IPS DF 6.9 (cell line): ENCODE results near the gene TEPSIN.

Experiments
- DNase-seq: peaks from one replicate; pipeline ENCODE4 v3.0.0-alpha.2; 2013; ENCODE audit warnings: low read depth, low spot score
- H3K27ac ChIP-seq: one replicate; pipeline ENCODE4 v1.5.1; 2013; ENCODE audit warnings: low read length, control low read depth
- H3K27me3 ChIP-seq: 2 replicates; pipeline ENCODE4 v1.6.1; 2013; ENCODE audit warnings: mild to moderate bottlenecking, low read length; ENCODE audit not compliant: control insufficient read depth, insufficient read depth
- H3K36me3 ChIP-seq: 2 replicates; pipeline ENCODE4 v1.6.1; 2013; ENCODE audit warnings: low read length; ENCODE audit not compliant: control insufficient read depth, insufficient read depth
- H3K4me1 ChIP-seq: 2 replicates; pipeline ENCODE4 v1.6.1; 2013; ENCODE audit warnings: low read length; ENCODE audit not compliant: control insufficient read depth, insufficient read depth
- H3K4me3 ChIP-seq: 2 replicates; pipeline ENCODE4 v1.5.1; 2013; ENCODE audit warnings: mild to moderate bottlenecking, low read length
- H3K9me3 ChIP-seq: 2 replicates; pipeline ENCODE4 v1.6.1; 2013; ENCODE audit warnings: low read length, inconsistent platforms; ENCODE audit not compliant: control insufficient read depth, insufficient read depth
- WGBS: extraction: QIAGEN DNeasy Blood & Tissue Kit; methylation state at CpG from one replicate; pipeline ENCODE4 v1.1.7; 2013; ENCODE audit warnings: mixed read lengths, missing lambda C conversion rate; ENCODE audit not compliant: insufficient read length, insufficient coverage; 5-methylcytosine and 5-hydroxymethylcytosine counted together

The TEPSIN gene

GRCh38 chr17:81267390-81268067 lies 28.7 kb upstream of the TEPSIN start:
- no CpG with 5 or more reads among the region's 6 CpGs for whole genome bisulfite sequencing
- Histone ChIP-seq H3K9me3 (no peaks in the 10 kb centered on the region), H3K4me3 (no peak overlapping the region), H3K36me3 (no peaks in the 10 kb centered on the region), H3K27ac (no peak overlapping the region), H3K4me1 (no peaks in the 10 kb centered on the region), H3K27me3 (no peaks in the 10 kb centered on the region)
- no peak for DNase-seq

- H3K27ac ChIP-seq = no peak overlapping the region
- no peaks in the 10 kb centered on the region; the same call in 1 of the 2 replicates for H3K36me3 ChIP-seq
- no peak overlapping the region for H3K4me3 ChIP-seq
- no peaks in the 10 kb centered on the region for H3K4me1 ChIP-seq
- no peaks in the 10 kb centered on the region for H3K27me3 ChIP-seq
- WGBS = no CpG with 5 or more reads among the region's 22 CpGs
- no peaks in the 10 kb centered on the region for H3K9me3 ChIP-seq
- no peak for DNase-seq
Measured at GRCh38 chr17:81265576-81265975, 26.7 kb upstream of the TEPSIN start.

- peaks cover 3% of the 10 kb centered on the region; the same call in 1 of the 2 replicates for H3K36me3 ChIP-seq
- no CpG with 5 or more reads among the region's 12 CpGs for WGBS
- H3K4me3 ChIP-seq = no peak overlapping the region
Measured at GRCh38 chr17:81264640-81265039, 25.8 kb upstream of the TEPSIN start.

DNA sequence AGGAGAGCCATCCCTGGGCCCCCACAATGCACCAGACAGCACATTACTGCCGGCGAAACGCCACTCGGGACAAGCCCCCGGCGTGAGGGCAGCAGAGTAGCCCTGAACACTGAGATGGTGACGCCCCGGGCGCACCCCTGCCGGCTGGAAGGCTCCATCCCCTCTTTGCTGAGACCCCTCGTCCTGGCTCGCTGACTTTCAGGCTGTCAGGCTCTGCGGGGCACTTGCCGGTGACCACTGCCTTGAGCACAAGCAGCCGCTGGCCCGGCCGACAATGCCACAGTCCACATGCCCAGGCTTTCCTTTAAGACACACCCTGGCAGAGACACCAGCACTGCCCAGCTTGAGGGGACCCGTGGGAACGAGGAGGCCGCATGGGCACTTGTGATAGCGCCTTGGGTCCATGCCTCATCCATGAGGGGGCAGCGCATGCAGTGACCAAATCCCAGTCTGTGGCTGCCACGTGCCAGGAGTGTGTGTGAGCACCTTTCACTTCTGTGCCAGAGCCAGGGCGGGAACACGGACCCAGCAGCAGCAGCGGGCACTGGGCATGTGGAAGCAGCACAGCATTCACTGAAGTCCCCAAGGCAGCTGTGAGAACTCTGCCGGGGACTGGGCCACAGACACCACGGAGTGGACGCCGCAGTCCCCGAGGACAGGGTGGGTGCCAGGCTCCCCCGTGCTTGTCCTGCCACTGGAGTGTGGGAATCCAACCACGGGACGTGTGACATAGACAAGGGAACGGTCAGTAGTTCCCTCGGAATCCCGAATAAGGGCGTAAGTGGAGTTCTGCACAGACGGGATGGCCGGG lies 24.7 kb upstream of the TEPSIN start:
- no peaks in the 10 kb centered on the region for H3K9me3 ChIP-seq
- no peak for DNase-seq
- no CpG with 5 or more reads among the region's 40 CpGs for WGBS
- no peaks in the 10 kb centered on the region for H3K4me1 ChIP-seq
- H3K4me3 ChIP-seq = no peak overlapping the region
- H3K27me3 ChIP-seq = no peaks in the 10 kb centered on the region
- H3K27ac ChIP-seq = no peak overlapping the region
- H3K36me3 ChIP-seq = peaks cover 8% of the 10 kb centered on the region; the same call in 1 of the 2 replicates

More at GRCh38 chr17:81264640-81265039, 25.8 kb upstream of the TEPSIN start:
- DNase-seq = no peak
- no peaks in the 10 kb centered on the region for H3K9me3 ChIP-seq
- H3K4me1 ChIP-seq = no peaks in the 10 kb centered on the region
- no peak overlapping the region for H3K27ac ChIP-seq
- no peaks in the 10 kb centered on the region for H3K27me3 ChIP-seq

DNA sequence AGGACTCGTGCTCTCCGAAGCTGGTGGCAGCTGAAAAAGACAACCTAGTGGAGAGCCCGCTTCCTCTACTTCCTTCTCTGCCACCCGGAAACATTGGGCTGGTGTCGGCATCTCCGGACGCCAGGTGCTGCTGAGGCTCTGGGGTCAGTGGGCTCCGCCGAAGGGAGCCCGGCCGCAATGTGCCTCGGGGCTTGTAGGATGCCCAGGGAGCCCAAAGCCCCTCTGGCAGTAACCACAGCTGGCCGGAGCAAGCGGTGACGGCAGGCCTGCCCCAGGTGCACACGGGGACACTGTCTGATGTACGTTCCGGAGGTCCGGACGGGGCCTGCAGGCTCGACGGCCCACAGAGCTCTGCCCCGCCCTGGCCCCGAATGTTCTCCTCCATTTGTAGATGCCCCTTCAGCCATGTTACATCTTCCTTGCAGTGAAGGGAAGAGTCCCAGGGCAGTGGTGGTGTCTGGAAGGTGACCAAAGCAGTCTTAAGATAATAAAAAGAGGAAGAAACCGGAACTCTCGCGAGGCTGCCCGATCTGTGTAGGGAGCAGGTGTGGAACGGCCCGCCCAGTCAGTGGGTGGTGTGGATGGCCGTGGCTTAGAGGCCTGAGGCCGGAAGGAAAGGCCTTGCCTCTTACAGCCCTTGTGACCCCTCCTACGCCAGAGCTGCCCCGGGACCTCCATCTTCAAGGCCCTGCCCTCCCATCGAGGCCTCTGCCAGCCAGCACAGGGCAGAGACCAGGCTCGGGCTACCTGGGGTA lies 22.9 kb upstream of the TEPSIN start:
- H3K4me3 ChIP-seq = no peak overlapping the region
- H3K27me3 ChIP-seq = no peaks in the 10 kb centered on the region
- H3K36me3 ChIP-seq = peaks cover 8% of the 10 kb centered on the region; the same call in 1 of the 2 replicates
- H3K27ac ChIP-seq = no peak overlapping the region
- WGBS = no CpG with 5 or more reads among the region's 36 CpGs
- H3K4me1 ChIP-seq = no peaks in the 10 kb centered on the region
- DNase-seq = no peak
- no peaks in the 10 kb centered on the region for H3K9me3 ChIP-seq

DNA sequence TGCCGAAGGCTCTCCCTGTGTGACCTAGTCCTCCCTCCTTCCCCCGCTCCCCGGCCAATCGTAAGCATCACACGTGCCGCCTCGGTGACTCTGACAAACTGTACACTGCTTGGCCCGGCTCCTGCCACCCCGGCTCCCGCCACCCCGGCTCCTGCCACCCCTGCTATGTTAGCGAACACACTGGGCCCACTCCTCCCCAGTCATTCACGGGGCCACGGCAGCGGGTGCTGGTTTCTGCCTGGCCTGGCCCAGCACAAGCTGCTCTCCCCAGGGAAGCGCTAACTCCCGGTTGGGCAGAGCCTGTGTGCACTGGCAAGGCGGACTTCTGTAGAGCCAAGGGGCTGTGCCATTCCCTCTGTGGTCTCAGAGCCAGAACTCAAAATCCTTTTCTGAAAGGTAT lies 22.2 kb upstream of the TEPSIN start:
- no peaks in the 10 kb centered on the region for H3K27me3 ChIP-seq
- peaks cover 8% of the 10 kb centered on the region; the same call in 1 of the 2 replicates for H3K36me3 ChIP-seq
- WGBS = no CpG with 5 or more reads among the region's 18 CpGs
- no peak for DNase-seq
- H3K27ac ChIP-seq = no peak overlapping the region
- no peaks in the 10 kb centered on the region for H3K9me3 ChIP-seq
- no peaks in the 10 kb centered on the region for H3K4me1 ChIP-seq
- H3K4me3 ChIP-seq = no peak overlapping the region

GRCh38 chr17:81260641-81261040 lies 21.8 kb upstream of the TEPSIN start:
- H3K4me1 ChIP-seq = no peaks in the 10 kb centered on the region
- no peaks in the 10 kb centered on the region for H3K9me3 ChIP-seq
- no peaks in the 10 kb centered on the region for H3K27me3 ChIP-seq
- DNase-seq = no peak
- no CpG with 5 or more reads among the region's 19 CpGs for WGBS
- peaks cover 8% of the 10 kb centered on the region; the same call in 1 of the 2 replicates for H3K36me3 ChIP-seq
- no peak overlapping the region for H3K27ac ChIP-seq
- no peak overlapping the region for H3K4me3 ChIP-seq

DNA sequence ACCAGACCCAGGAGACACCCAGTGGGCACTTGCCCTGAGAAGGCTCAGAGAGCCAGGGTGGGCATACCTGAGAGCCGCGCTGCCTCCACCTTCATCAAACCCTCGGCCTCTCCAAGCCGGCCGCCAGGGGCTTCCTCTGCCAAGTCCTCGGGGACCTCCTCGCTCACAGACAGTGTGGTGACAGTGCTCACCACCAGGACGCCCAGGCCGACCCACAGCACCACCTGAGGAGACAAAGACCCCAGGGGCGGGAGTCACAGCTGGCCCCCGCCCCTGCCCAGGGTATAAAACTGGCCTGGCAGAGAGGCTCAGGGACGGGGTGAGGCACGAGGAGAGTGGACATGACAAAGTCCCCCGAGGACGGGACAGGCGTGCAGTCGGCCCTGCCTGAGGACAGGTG lies 21.3 kb upstream of the TEPSIN start:
- Histone ChIP-seq H3K9me3 (no peaks in the 10 kb centered on the region), H3K36me3 (peaks cover 8% of the 10 kb centered on the region; the same call in 1 of the 2 replicates), H3K4me1 (no peaks in the 10 kb centered on the region), H3K27ac (no peak overlapping the region), H3K27me3 (no peaks in the 10 kb centered on the region), H3K4me3 (no peak overlapping the region)
- no peak for DNase-seq
- no CpG with 5 or more reads among the region's 17 CpGs for WGBS

GRCh38 chr17:81259058-81259605 lies 20.3 kb upstream of the TEPSIN start:
- H3K4me1 ChIP-seq = no peaks in the 10 kb centered on the region
- no CpG with 5 or more reads among the region's 23 CpGs for WGBS
- H3K27ac ChIP-seq = no peak overlapping the region
- H3K36me3 ChIP-seq = peaks cover 8% of the 10 kb centered on the region; the same call in 1 of the 2 replicates
- DNase-seq = no peak
- H3K27me3 ChIP-seq = no peaks in the 10 kb centered on the region
- H3K4me3 ChIP-seq = no peak overlapping the region
- H3K9me3 ChIP-seq = no peaks in the 10 kb centered on the region

DNA sequence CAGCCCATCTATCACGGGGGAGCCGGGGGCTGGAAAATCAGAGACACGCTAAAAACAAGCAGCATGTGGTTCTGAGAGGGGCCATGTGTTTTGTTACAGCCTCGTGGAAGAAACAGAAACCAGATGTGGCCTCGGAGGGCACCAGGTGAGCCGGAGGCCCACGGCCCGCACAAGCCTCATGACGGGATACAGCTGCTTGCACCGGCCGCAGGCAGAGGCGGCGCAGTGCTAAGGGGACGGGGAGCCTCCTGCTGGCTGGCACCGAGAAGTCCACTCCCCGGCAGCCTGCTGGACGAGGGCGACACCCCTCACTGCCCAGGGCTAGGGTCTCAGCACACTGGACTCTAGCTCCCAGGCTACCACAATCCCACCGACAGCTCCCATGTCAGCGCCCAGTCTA lies 19.4 kb upstream of the TEPSIN start:
- DNase-seq = no peak
- peaks cover 8% of the 10 kb centered on the region; the same call in 1 of the 2 replicates for H3K36me3 ChIP-seq
- WGBS = no CpG with 5 or more reads among the region's 20 CpGs
- H3K9me3 ChIP-seq = no peaks in the 10 kb centered on the region
- H3K4me3 ChIP-seq = no peak overlapping the region
- H3K4me1 ChIP-seq = no peaks in the 10 kb centered on the region
- H3K27ac ChIP-seq = no peak overlapping the region
- no peaks in the 10 kb centered on the region for H3K27me3 ChIP-seq
